H1 (cell line): ENCODE results near the gene ZNF771. TPM values are rescaled to one million over a fixed set of nuclear protein-coding genes. Genes with fewer than 3 reads are reported as not detected.

Experiments used
- CTCF ChIA-PET: fragments of 300-600 bp; sonication (Branson Sonifier 250); formaldehyde crosslinking; loops from one replicate; lab custom pipeline; 2021; ENCODE audit not compliant: partially characterized antibody; lab: Charles Lee
- POLR2A ChIA-PET: fragments of 300-600 bp; sonication (Branson Sonifier 250); formaldehyde crosslinking; loops from one replicate; lab custom pipeline; 2021; ENCODE audit warnings: inconsistent platforms; ENCODE audit not compliant: partially characterized antibody; lab: Charles Lee
- DNase-seq, 2 experiments: peaks; one replicate each; pipeline versions ENCODE4 v3.0.0 to v3.0.0-alpha.2; 2010 to 2022; ENCODE audit warnings: low spot score in 2 of 2, low read depth in 1 of 2, mixed read lengths in 1 of 2
- FAIRE-seq: peaks from 2 replicates; lab custom pipeline; 2011; peaks lifted over from hg19 to GRCh38; lab: Jason Lieb, UNC
- H2AFZ ChIP-seq: 2 replicates; pipeline ENCODE4 v1.8.1; 2012; ENCODE audit warnings: low read length, inconsistent platforms
- H2AK5ac ChIP-seq: 2 replicates; pipeline ENCODE4 v1.6.1; 2013; ENCODE audit warnings: low read depth, low read length
- H2BK120ac ChIP-seq: replicated peaks from 2 replicates; pipeline ENCODE3; 2013; ENCODE audit warnings: low read depth, low read length, inconsistent platforms
- H2BK12ac ChIP-seq: 2 replicates; pipeline ENCODE4 v1.6.1; 2013; ENCODE audit warnings: low read depth, low read length
- H2BK15ac ChIP-seq: 2 replicates; pipeline ENCODE4 v1.6.1; 2013; ENCODE audit warnings: low read length
- H2BK20ac ChIP-seq: 2 replicates; pipeline ENCODE4 v1.6.1; 2013; ENCODE audit warnings: low read length
- H2BK5ac ChIP-seq: 2 replicates; pipeline ENCODE4 v1.6.1; 2013; ENCODE audit warnings: low read depth, low read length
- H3K14ac ChIP-seq: 2 replicates; pipeline ENCODE4 v1.6.1; 2013; ENCODE audit warnings: inconsistent platforms; ENCODE audit not compliant: insufficient read length
- H3K18ac ChIP-seq: 2 replicates; pipeline ENCODE4 v1.6.1; 2013; ENCODE audit warnings: low read length; ENCODE audit errors: extremely low read depth
- H3K23ac ChIP-seq: 2 replicates; pipeline ENCODE4 v1.6.1; 2013; ENCODE audit warnings: inconsistent platforms; ENCODE audit not compliant: insufficient read length
- H3K23me2 ChIP-seq: 2 replicates; pipeline ENCODE4 v1.6.1; 2013; ENCODE audit warnings: low read depth, low read length
- H3K27ac ChIP-seq: 2 replicates; pipeline ENCODE4 v1.6.1; 2011; ENCODE audit warnings: low read depth, low read length, inconsistent platforms
- H3K27me3 ChIP-seq, 4 experiments: replicated peaks in 1 of 4; 1 replicate in 1 of 4; 2 replicates in 3 of 4; pipeline versions ENCODE4 v1.6.1 to v1.8.1; 2011 to 2013; ENCODE audit warnings: low read length in 3 of 4, mild to moderate bottlenecking in 3 of 4, inconsistent platforms in 2 of 4, mixed read lengths in 2 of 4, moderate library complexity in 1 of 4; ENCODE audit not compliant: control insufficient read depth in 3 of 4, insufficient read depth in 3 of 4; ENCODE audit errors: extremely low read depth in 1 of 4
- H3K36me3 ChIP-seq, 4 experiments: 2 replicates each; pipeline versions ENCODE4 v1.6.1 to v1.8.1; 2011 to 2013; ENCODE audit warnings: mild to moderate bottlenecking in 4 of 4, low read length in 3 of 4, moderate library complexity in 2 of 4, control low read depth in 1 of 4, inconsistent platforms in 1 of 4; ENCODE audit not compliant: insufficient read depth in 4 of 4, control insufficient read depth in 2 of 4
- H3K4ac ChIP-seq: replicated peaks from 2 replicates; pipeline ENCODE3; 2013; ENCODE audit warnings: low read length, low read depth, mixed read lengths, inconsistent platforms; ENCODE audit not compliant: insufficient read length
- H3K4me1 ChIP-seq, 4 experiments: replicated peaks in 1 of 4; 1 replicate in 1 of 4; 2 replicates in 3 of 4; pipeline versions ENCODE4 v1.6.1 to v1.8.1; 2011 to 2013; ENCODE audit warnings: low read length in 3 of 4, inconsistent platforms in 2 of 4, mixed read lengths in 1 of 4; ENCODE audit not compliant: insufficient read depth in 4 of 4, control insufficient read depth in 3 of 4
- H3K4me2 ChIP-seq, 2 experiments: 2 replicates each; pipeline versions ENCODE4 v1.6.1 to v1.8.1; 2011 to 2013; ENCODE audit warnings: low read depth in 2 of 2, low read length in 2 of 2, control low read depth in 1 of 2, inconsistent platforms in 1 of 2, mild to moderate bottlenecking in 1 of 2; ENCODE audit not compliant: insufficient read depth in 1 of 2
- H3K4me3 ChIP-seq, 4 experiments: fragments of 200-600, 300-600 bp in 1 of 4; sonication (generic), shearing (Covaris generic), sonication (Bioruptor Twin) in 1 of 4; 2 replicates each; pipeline versions ENCODE4 v1.5.1 to v1.8.1; 2011 to 2016; ENCODE audit warnings: low read length in 4 of 4, low read depth in 3 of 4, control low read depth in 2 of 4, inconsistent platforms in 2 of 4, mild to moderate bottlenecking in 2 of 4, mixed read lengths in 1 of 4, moderate library complexity in 1 of 4; ENCODE audit not compliant: insufficient read depth in 2 of 4; ENCODE audit errors: extremely low read depth in 1 of 4
- H3K56ac ChIP-seq: replicated peaks from 2 replicates; pipeline ENCODE3; 2013; ENCODE audit warnings: low read depth, mild to moderate bottlenecking, mixed read lengths, low read length, inconsistent platforms; ENCODE audit not compliant: insufficient read length
- H3K79me1 ChIP-seq: 2 replicates; pipeline ENCODE4 v1.6.1; 2013; ENCODE audit warnings: low read depth, low read length, control low read depth
- H3K79me2 ChIP-seq, 2 experiments: 2 replicates each; pipeline versions ENCODE4 v1.6.1 to v1.8.1; 2012 to 2013; ENCODE audit warnings: low read length in 2 of 2, mild to moderate bottlenecking in 2 of 2, inconsistent platforms in 1 of 2; ENCODE audit not compliant: insufficient read depth in 2 of 2, control insufficient read depth in 1 of 2
- H3K9ac ChIP-seq, 4 experiments: replicated peaks in 1 of 4; 1 replicate in 1 of 4; 2 replicates in 3 of 4; pipeline versions ENCODE4 v1.6.1 to v1.8.1; 2011 to 2013; ENCODE audit warnings: low read depth in 3 of 4, low read length in 3 of 4, control low read depth in 2 of 4, mild to moderate bottlenecking in 2 of 4, moderate library complexity in 2 of 4, inconsistent platforms in 1 of 4; ENCODE audit errors: extremely low read depth in 1 of 4
- H3K9me3 ChIP-seq, 2 experiments: 2 replicates each; pipeline versions ENCODE4 v1.6.1 to v1.8.1; 2012 to 2013; ENCODE audit warnings: mild to moderate bottlenecking in 2 of 2, moderate library complexity in 2 of 2, control low read depth in 1 of 2, inconsistent platforms in 1 of 2, low read depth in 1 of 2, low read length in 1 of 2, mixed read lengths in 1 of 2; ENCODE audit not compliant: insufficient read depth in 2 of 2
- H4K20me1 ChIP-seq, 2 experiments: replicated peaks in 1 of 2; 2 replicates each; pipeline versions ENCODE3 to v1.8.1; 2011 to 2013; ENCODE audit warnings: inconsistent platforms in 2 of 2, low read length in 2 of 2, mild to moderate bottlenecking in 1 of 2; ENCODE audit not compliant: insufficient read depth in 2 of 2, control insufficient read depth in 1 of 2
- H4K5ac ChIP-seq: 2 replicates; pipeline ENCODE4 v1.6.1; 2013; ENCODE audit warnings: low read length, low read depth, mixed read lengths, inconsistent platforms; ENCODE audit not compliant: insufficient read length
- H4K8ac ChIP-seq: 2 replicates; pipeline ENCODE4 v1.8.0; 2013; ENCODE audit warnings: mild to moderate bottlenecking, moderate library complexity, low read length, inconsistent platforms; ENCODE audit not compliant: insufficient read depth; ENCODE audit errors: extremely low read depth
- H4K91ac ChIP-seq: replicated peaks from 2 replicates; pipeline ENCODE3; 2013; ENCODE audit warnings: low read length, mixed read lengths, inconsistent platforms; ENCODE audit not compliant: insufficient read length
- CEBPB ChIP-seq: IDR thresholded peaks from 2 replicates; pipeline ENCODE4 v1.6.1; 2012; ENCODE audit warnings: low read depth, low read length
- CHD1 ChIP-seq: IDR thresholded peaks from 2 replicates; pipeline ENCODE4 v1.6.1; 2012; ENCODE audit warnings: low read depth, low read length, improper control_type of control experiment
- CTCF ChIP-seq, 3 experiments: IDR thresholded peaks; 1 replicate in 2 of 3; 2 replicates in 1 of 3; pipeline versions ENCODE4 v1.5.1 to v1.6.1; 2011; ENCODE audit warnings: low read length in 3 of 3, mild to moderate bottlenecking in 3 of 3, inconsistent platforms in 2 of 3, low read depth in 1 of 3, moderate library complexity in 1 of 3; ENCODE audit not compliant: insufficient read depth in 1 of 3; ENCODE audit errors: control extremely low read depth in 1 of 3
- EZH2 ChIP-seq: fragments of 200-600 bp; sonication (generic); IDR thresholded peaks from 2 replicates; pipeline ENCODE4 v1.7.1; 2012; ENCODE audit warnings: low read depth, mild to moderate bottlenecking, moderate library complexity, low read length, inconsistent platforms; ENCODE audit not compliant: severe bottlenecking
- MAX ChIP-seq: IDR thresholded peaks from 2 replicates; pipeline ENCODE4 v1.6.1; 2012; ENCODE audit warnings: inconsistent platforms
- SRF ChIP-seq: IDR thresholded peaks from 2 replicates; pipeline ENCODE4 v1.6.1; 2011; ENCODE audit warnings: mild to moderate bottlenecking, low read depth, low read length, moderate library complexity
- TCF12 ChIP-seq: IDR thresholded peaks from 2 replicates; pipeline ENCODE4 v1.6.1; 2011; ENCODE audit warnings: low read depth, mild to moderate bottlenecking, low read length
- WGBS, 2 experiments: shearing (Covaris generic) in 1 of 2; methylation state at CpG; one replicate each; pipeline versions ENCODE4 v1.1.6 to v1.1.7; 2013 to 2015; ENCODE audit warnings: low lambda C conversion rate in 2 of 2, mixed read lengths in 2 of 2, inconsistent platforms in 1 of 2, low coverage in 1 of 2, missing lambda C conversion rate in 1 of 2; ENCODE audit not compliant: insufficient replicate concordance in 2 of 2, insufficient coverage in 1 of 2, insufficient read length in 1 of 2; ENCODE audit errors: extremely low coverage in 1 of 2, missing lambda C conversion rate in 1 of 2; 5-methylcytosine and 5-hydroxymethylcytosine counted together
- polyA plus RNA-seq, 7 experiments: library from polyadenylated mRNA; depleted of rRNA in 3 of 7; stranded (reverse) in 5 of 7; unstranded in 2 of 7; fragments of >200 nt in 5 of 7; fragments of 200-250 nt in 2 of 7; gene quantifications; 1 replicate in 5 of 7; 2 replicates in 1 of 7; 4 replicates in 1 of 7; pipeline versions ENCODE4 v1.2.1 to v1.2.3, GENCODE V29; 2011 to 2013; ENCODE audit warnings: missing spikeins in 2 of 7, mixed read lengths in 2 of 7
- total RNA-seq: library from RNA; stranded (reverse); fragmentation: NEBNext Ultra II Directional; extraction: Animal tissue kit (Norgen Biotek cat#: 25700); gene quantifications from 2 replicates; pipeline ENCODE4 v1.2.1, GENCODE V29; 2021

The ZNF771 gene
- total and polyA plus RNA-seq, 2 of the 8 experiments (the other 6 are each of a cell fraction or from before 2014, with no cell fraction given), result 10.6 to 15.7 TPM

GRCh38 chr16:30416047-30416603, 8.7 kb downstream of the ZNF771 start:
- peaks cover 2 to 12% of the 10 kb centered on the region in 2 experiments for H4K20me1 ChIP-seq
- H2BK5ac ChIP-seq, result no peak overlapping the region
- no peak overlapping the region for H3K56ac ChIP-seq
- H3K79me2 ChIP-seq, result no peaks in the 10 kb centered on the region
- H2AFZ ChIP-seq, result no peak overlapping the region
- H3K79me1 ChIP-seq, result peaks cover 9% of the 10 kb centered on the region; the same call in 1 of the 2 replicates
- FAIRE-seq (no peak), DNase-seq (no peak)
- H3K27me3 ChIP-seq, result no peaks in the 10 kb centered on the region
- no peak overlapping the region for H2BK20ac ChIP-seq
- H3K9ac ChIP-seq, result no peak overlapping the region
- TF ChIP-seq CHD1, result no peak
- TF ChIP-seq MAX, result no peak
- no peak for TF ChIP-seq SRF
- TF ChIP-seq CTCF (IDR thresholded peaks at IDR 0.05; ENCODE audit: control extremely low read depth in 1 of 3, insufficient read depth in 1 of 3, low read depth in 1 of 3, low read length in 3 of 3), result no peak
- TF ChIP-seq CEBPB, result no peak
- TF ChIP-seq TCF12, result no peak
- no peak for TF ChIP-seq EZH2
- H3K4me3 ChIP-seq, result no peak overlapping the region
- peaks cover 7% of the 10 kb centered on the region; the same call in 1 of the 2 replicates for H3K23me2 ChIP-seq
- H2BK120ac ChIP-seq, result no peak overlapping the region
- H3K23ac ChIP-seq, result no peak overlapping the region
- H3K4ac ChIP-seq, result no peak overlapping the region
- H3K14ac ChIP-seq, result no peak overlapping the region
- no peak overlapping the region for H3K27ac ChIP-seq
- WGBS, 2 experiments, result 91% methylated on average over 4 of the region's 4 CpGs; no CpG with 5 or more reads in 1 of the 2 experiments
- H4K8ac ChIP-seq, result no peak overlapping the region
- H3K4me2 ChIP-seq, result no peak overlapping the region
- ChIA-PET POLR2A (interaction anchor here (1.2 to 4.0 kb wide), 3 partner anchors 9 to 28 kb away, joined by 3 to 34 read pairs (median 4); partner anchors contain the start of genes ZNF48 and ZNF771), CTCF (interaction anchor here (0.6 to 3.3 kb wide), 5 partner anchors 9 to 227 kb away, joined by 3 to 13 read pairs (median 3); partner anchors contain the start of genes TBC1D10B and ZNF771)
- no peak overlapping the region for H2BK15ac ChIP-seq
- H3K36me3 ChIP-seq, result peaks cover 0 to 15% (median 4%) of the 10 kb centered on the region in 4 experiments; a peak in 7 of 8 replicates
- no peak overlapping the region for H2BK12ac ChIP-seq
- H2AK5ac ChIP-seq, result no peak overlapping the region
- no peak overlapping the region for H4K5ac ChIP-seq
- H3K9me3 ChIP-seq, result no peaks in the 10 kb centered on the region
- peaks cover 3 to 6% (median 5%) of the 10 kb centered on the region in 4 experiments; a peak in 6 of 7 replicates for H3K4me1 ChIP-seq
- no peak overlapping the region for H3K18ac ChIP-seq
- H4K91ac ChIP-seq, result no peak overlapping the region
